ENCODE measurements around the gene PRKCH.

PRKCH gene

GRCh38 chr14:61320806-61321384, 484 bp upstream of the PRKCH start:
- DNase-seq (ENCODE audit: low spot score): no peak
- no peak overlapping the region for H2AK5ac ChIP-seq (ENCODE audit: low read depth, low read length)
- H2BK5ac ChIP-seq (ENCODE audit: low read length): no peak overlapping the region
- H3K14ac ChIP-seq (ENCODE audit: low read length): peak overlapping the region; percentile 85
- H3K23ac ChIP-seq (ENCODE audit: low read depth, low read length, poor library complexity): no peak overlapping the region
- peak overlapping the region; percentile 91 for H2BK15ac ChIP-seq (ENCODE audit: low read length)
- no peak overlapping the region for H3K27ac ChIP-seq (replicated peaks; ENCODE audit: low read length)
- no peaks in the 10 kb centered on the region for H3K36me3 ChIP-seq (replicated peaks in 1 of 2; ENCODE audit: control insufficient read depth in 2 of 2, insufficient read depth in 2 of 2, low read length in 2 of 2)
- peak overlapping the region in 1 of 2 donors; percentile 88 for H3K4me3 ChIP-seq (ENCODE audit: low read length in 2 of 2)
- H3K18ac ChIP-seq (ENCODE audit: low read length): peak overlapping the region; percentile 93
- H3K9ac ChIP-seq (ENCODE audit: low read depth, low read length, poor library complexity): peak overlapping the region; percentile 66
- peaks cover 7 to 56% (median 29%) of the 10 kb centered on the region in 3 experiments for H3K27me3 ChIP-seq (ENCODE audit: control insufficient read depth in 3 of 3, insufficient read depth in 3 of 3, low read depth in 1 of 3, low read length in 3 of 3)
- no peaks in the 10 kb centered on the region for H3K79me1 ChIP-seq (ENCODE audit: low read depth, low read length)
- H2BK12ac ChIP-seq (ENCODE audit: low read length): peak overlapping the region; percentile 66
- H2BK120ac ChIP-seq (ENCODE audit: low read depth, low read length): no peak overlapping the region
- no peak overlapping the region for H3K4ac ChIP-seq (ENCODE audit: low read length)
- no peaks in the 10 kb centered on the region for H3K9me3 ChIP-seq (replicated peaks in 1 of 2; ENCODE audit: control insufficient read depth in 2 of 2, insufficient read depth in 1 of 2, low read depth in 1 of 2, low read length in 2 of 2)
- no CpG with 5 or more reads among the region's 29 CpGs for WGBS, 2 donors (ENCODE audit: extremely low coverage in 2 of 2, insufficient read length in 2 of 2, insufficient replicate concordance in 1 of 2)
- no peak overlapping the region for H4K91ac ChIP-seq (ENCODE audit: low read depth, low read length, poor library complexity)
- H3K4me1 ChIP-seq (ENCODE audit: control insufficient read depth in 2 of 2, insufficient read depth in 1 of 2, low read depth in 1 of 2, low read length in 2 of 2): peaks cover 0 to 3% of the 10 kb centered on the region in 2 donors
- no peak overlapping the region for H4K8ac ChIP-seq (ENCODE audit: low read depth, low read length)
- peak overlapping the region; percentile 82 for H3K4me2 ChIP-seq (ENCODE audit: insufficient read depth, low read length, poor library complexity, severe bottlenecking)
- H2AFZ ChIP-seq (ENCODE audit: low read length): peak overlapping the region; percentile 84

GRCh38 chr14:61322011-61322798, 826 bp downstream of the PRKCH start:
- Histone ChIP-seq H3K4ac (ENCODE audit: low read length) (no peak overlapping the region), H3K18ac (ENCODE audit: low read length) (peak overlapping the region; percentile 93), H3K23ac (ENCODE audit: low read depth, low read length, poor library complexity) (peak overlapping the region; percentile 70), H3K27ac (replicated peaks; ENCODE audit: low read length) (no peak overlapping the region), H3K9ac (ENCODE audit: low read depth, low read length, poor library complexity) (peak overlapping the region; percentile 66), H3K36me3 (replicated peaks in 1 of 2; ENCODE audit: control insufficient read depth in 2 of 2, insufficient read depth in 2 of 2, low read length in 2 of 2) (no peaks in the 10 kb centered on the region), H2AFZ (ENCODE audit: low read length) (peak overlapping the region; percentile 84), H4K8ac (ENCODE audit: low read depth, low read length) (no peak overlapping the region), H2BK5ac (ENCODE audit: low read length) (no peak overlapping the region), H3K4me3 (ENCODE audit: low read length in 2 of 2) (peak overlapping the region in 1 of 2 donors; percentile 88), H2BK12ac (ENCODE audit: low read length) (no peak overlapping the region), H3K27me3 (ENCODE audit: control insufficient read depth in 3 of 3, insufficient read depth in 3 of 3, low read depth in 1 of 3, low read length in 3 of 3) (peaks cover 7 to 54% (median 29%) of the 10 kb centered on the region in 3 experiments), H3K79me1 (ENCODE audit: low read depth, low read length) (no peaks in the 10 kb centered on the region), H3K14ac (ENCODE audit: low read length) (no peak overlapping the region), H2BK120ac (ENCODE audit: low read depth, low read length) (no peak overlapping the region), H3K4me1 (ENCODE audit: control insufficient read depth in 2 of 2, insufficient read depth in 1 of 2, low read depth in 1 of 2, low read length in 2 of 2) (peaks cover 0 to 3% of the 10 kb centered on the region in 2 donors), H3K9me3 (replicated peaks in 1 of 2; ENCODE audit: control insufficient read depth in 2 of 2, insufficient read depth in 1 of 2, low read depth in 1 of 2, low read length in 2 of 2) (no peaks in the 10 kb centered on the region), H2AK5ac (ENCODE audit: low read depth, low read length) (no peak overlapping the region), H4K91ac (ENCODE audit: low read depth, low read length, poor library complexity) (no peak overlapping the region), H2BK15ac (ENCODE audit: low read length) (peak overlapping the region; percentile 90), H3K4me2 (ENCODE audit: insufficient read depth, low read length, poor library complexity, severe bottlenecking) (peak overlapping the region; percentile 82)
- no CpG with 5 or more reads among the region's 63 CpGs for WGBS, 2 donors (ENCODE audit: extremely low coverage in 2 of 2, insufficient read length in 2 of 2, insufficient replicate concordance in 1 of 2)
- no peak for DNase-seq (ENCODE audit: low spot score)

GRCh38 chr14:61322799-61323290, 1.5 kb downstream of the PRKCH start:
- H3K9me3 ChIP-seq (replicated peaks in 1 of 2; ENCODE audit: control insufficient read depth in 2 of 2, insufficient read depth in 1 of 2, low read depth in 1 of 2, low read length in 2 of 2): no peaks in the 10 kb centered on the region
- H3K27ac ChIP-seq (replicated peaks; ENCODE audit: low read length): no peak overlapping the region
- no peak overlapping the region for H2BK120ac ChIP-seq (ENCODE audit: low read depth, low read length)
- H2AFZ ChIP-seq (ENCODE audit: low read length): no peak overlapping the region
- no CpG with 5 or more reads among the region's 13 CpGs for WGBS, 2 donors (ENCODE audit: extremely low coverage in 2 of 2, insufficient read length in 2 of 2, insufficient replicate concordance in 1 of 2)
- H4K91ac ChIP-seq (ENCODE audit: low read depth, low read length, poor library complexity): no peak overlapping the region
- no peak overlapping the region for H2BK15ac ChIP-seq (ENCODE audit: low read length)
- no peaks in the 10 kb centered on the region for H3K79me1 ChIP-seq (ENCODE audit: low read depth, low read length)
- no peak overlapping the region for H2BK12ac ChIP-seq (ENCODE audit: low read length)
- H3K36me3 ChIP-seq (replicated peaks in 1 of 2; ENCODE audit: control insufficient read depth in 2 of 2, insufficient read depth in 2 of 2, low read length in 2 of 2): no peaks in the 10 kb centered on the region
- H2BK5ac ChIP-seq (ENCODE audit: low read length): no peak overlapping the region
- DNase-seq (ENCODE audit: low spot score): no peak
- peaks cover 7 to 54% (median 29%) of the 10 kb centered on the region in 3 experiments for H3K27me3 ChIP-seq (ENCODE audit: control insufficient read depth in 3 of 3, insufficient read depth in 3 of 3, low read depth in 1 of 3, low read length in 3 of 3)
- no peak overlapping the region for H4K8ac ChIP-seq (ENCODE audit: low read depth, low read length)
- H3K9ac ChIP-seq (ENCODE audit: low read depth, low read length, poor library complexity): no peak overlapping the region
- H2AK5ac ChIP-seq (ENCODE audit: low read depth, low read length): no peak overlapping the region
- H3K23ac ChIP-seq (ENCODE audit: low read depth, low read length, poor library complexity): no peak overlapping the region
- H3K4me3 ChIP-seq (ENCODE audit: low read length in 2 of 2): no peak overlapping the region
- no peak overlapping the region for H3K18ac ChIP-seq (ENCODE audit: low read length)
- no peak overlapping the region for H3K4ac ChIP-seq (ENCODE audit: low read length)
- no peak overlapping the region for H3K4me2 ChIP-seq (ENCODE audit: insufficient read depth, low read length, poor library complexity, severe bottlenecking)
- no peak overlapping the region for H3K14ac ChIP-seq (ENCODE audit: low read length)
- H3K4me1 ChIP-seq (ENCODE audit: control insufficient read depth in 2 of 2, insufficient read depth in 1 of 2, low read depth in 1 of 2, low read length in 2 of 2): peaks cover 0 to 3% of the 10 kb centered on the region in 2 donors

GRCh38 chr14:61323970-61324369, 2.6 kb downstream of the PRKCH start:
- H2BK5ac ChIP-seq (ENCODE audit: low read length): no peak overlapping the region
- H3K4me3 ChIP-seq (ENCODE audit: low read length in 2 of 2): no peak overlapping the region
- no peak overlapping the region for H2BK15ac ChIP-seq (ENCODE audit: low read length)
- H3K14ac ChIP-seq (ENCODE audit: low read length): no peak overlapping the region
- no peak overlapping the region for H3K9ac ChIP-seq (ENCODE audit: low read depth, low read length, poor library complexity)
- H4K8ac ChIP-seq (ENCODE audit: low read depth, low read length): no peak overlapping the region
- H3K27ac ChIP-seq (replicated peaks; ENCODE audit: low read length): no peak overlapping the region
- H4K91ac ChIP-seq (ENCODE audit: low read depth, low read length, poor library complexity): no peak overlapping the region
- no CpG with 5 or more reads among the region's 6 CpGs for WGBS, 2 donors (ENCODE audit: extremely low coverage in 2 of 2, insufficient read length in 2 of 2, insufficient replicate concordance in 1 of 2)
- H3K18ac ChIP-seq (ENCODE audit: low read length): no peak overlapping the region
- H3K4ac ChIP-seq (ENCODE audit: low read length): no peak overlapping the region
- H2AK5ac ChIP-seq (ENCODE audit: low read depth, low read length): no peak overlapping the region
- no peak overlapping the region for H3K23ac ChIP-seq (ENCODE audit: low read depth, low read length, poor library complexity)
- H2BK12ac ChIP-seq (ENCODE audit: low read length): no peak overlapping the region
- H3K9me3 ChIP-seq (replicated peaks in 1 of 2; ENCODE audit: control insufficient read depth in 2 of 2, insufficient read depth in 1 of 2, low read depth in 1 of 2, low read length in 2 of 2): no peaks in the 10 kb centered on the region
- H2BK120ac ChIP-seq (ENCODE audit: low read depth, low read length): no peak overlapping the region
- H2AFZ ChIP-seq (ENCODE audit: low read length): no peak overlapping the region
- DNase-seq (ENCODE audit: low spot score): no peak
- H3K79me1 ChIP-seq (ENCODE audit: low read depth, low read length): no peaks in the 10 kb centered on the region
- H3K4me2 ChIP-seq (ENCODE audit: insufficient read depth, low read length, poor library complexity, severe bottlenecking): no peak overlapping the region
- no peaks in the 10 kb centered on the region for H3K36me3 ChIP-seq (replicated peaks in 1 of 2; ENCODE audit: control insufficient read depth in 2 of 2, insufficient read depth in 2 of 2, low read length in 2 of 2)
- peaks cover 0 to 3% of the 10 kb centered on the region in 2 donors for H3K4me1 ChIP-seq (ENCODE audit: control insufficient read depth in 2 of 2, insufficient read depth in 1 of 2, low read depth in 1 of 2, low read length in 2 of 2)
- peaks cover 7 to 53% (median 29%) of the 10 kb centered on the region in 3 experiments for H3K27me3 ChIP-seq (ENCODE audit: control insufficient read depth in 3 of 3, insufficient read depth in 3 of 3, low read depth in 1 of 3, low read length in 3 of 3)

Data from neuronal stem cell (in vitro differentiated cells).